IMR-90 (cell line): ENCODE measurements around the gene PLAAT1. TPM values are rescaled to one million over a fixed set of nuclear protein-coding genes. Genes with fewer than 3 reads are reported as not detected.

Source experiments
- polyA plus RNA-seq, 3 experiments: library from polyadenylated mRNA; depleted of rRNA; stranded (reverse); fragments of >200 nt; gene quantifications; 2 replicates each; pipeline ENCODE4 v1.2.3, GENCODE V29; 2012; ENCODE audit warnings: low replicate concordance in 1 of 3
- total RNA-seq: library from RNA; depleted of rRNA; stranded (reverse); fragments of >200 nt; gene quantifications from 2 replicates; pipeline ENCODE4 v1.2.3, GENCODE V29; 2012; rRNA removed

The PLAAT1 gene
- total and polyA plus RNA-seq, 2 of the 4 experiments (the other 2 are of a cell fraction), result 0.54 to 0.68 TPM

Other genes with a start within 250 kb of the PLAAT1 start
- not detected in 2 replicates for gene ATP13A5, start 137.5 kb downstream of the PLAAT1 start, total RNA-seq
- gene ATP13A5, start 137.5 kb downstream of the PLAAT1 start, polyA plus RNA-seq (2012; rRNA removed), result not detected in 2 replicates